ENCODE measurements around the gene LINC00632.

- TF ChIP-seq POLR2A (IDR thresholded peaks at IDR 0.05) (no peak), CTCF (IDR thresholded peaks at IDR 0.05) (no peak)
These were observed 47.4 kb downstream of the LINC00632 start for GRCh38 chrX:140756941-140757340.
